Measurements from ENCODE around the gene TMEM250. TPM values are rescaled to one million over a fixed set of nuclear protein-coding genes. Genes with fewer than 3 reads are reported as not detected.

The TMEM250 gene
- total RNA-seq (2022; extraction: Qiagen RNA extraction; ENCODE audit: low read depth): 33.6 to 49.9 TPM (median 45.5 TPM) in 5 replicates

GRCh38 chr9:136118320-136119060 is at the start of gene TMEM250:
TSS of gene TMEM250 (minus strand) at chr9:136118875. CDS start at chr9:136116900, 1,975 bp downstream.

GRCh38 chr9:136095070-136096058 is 23.3 kb downstream of the TMEM250 start, which contains the start of gene NACC2:
TSS of gene NACC2 (minus strand) at chr9:136095289. CDS start at chr9:136050521, 44,768 bp downstream.

Other genes with a start within 250 kb of the TMEM250 start
- 21.9 to 32.1 TPM (median 23.6 TPM) in 5 replicates for gene CAMSAP1, start 211.3 kb downstream of the TMEM250 start, total RNA-seq (2022; extraction: Qiagen RNA extraction; ENCODE audit: low read depth)
- gene UBAC1, start 157.5 kb downstream of the TMEM250 start, total RNA-seq (2022; extraction: Qiagen RNA extraction; ENCODE audit: low read depth): 27.7 to 39.2 TPM (median 36.4 TPM) in 5 replicates
- 23.6 to 33.2 TPM (median 31.2 TPM) in 5 replicates for gene NACC2, start 23.6 kb downstream of the TMEM250 start, total RNA-seq (2022; extraction: Qiagen RNA extraction; ENCODE audit: low read depth)
- 0.05 to 0.13 TPM (median 0.09 TPM) in 5 replicates for gene LHX3, start 86.3 kb upstream of the TMEM250 start, total RNA-seq (2022; extraction: Qiagen RNA extraction; ENCODE audit: low read depth)
- 25.7 to 31.0 TPM (median 29.4 TPM) in 5 replicates for gene QSOX2, start 126.9 kb upstream of the TMEM250 start, total RNA-seq (2022; extraction: Qiagen RNA extraction; ENCODE audit: low read depth)
- gene CCDC187, start 185.2 kb upstream of the TMEM250 start, total RNA-seq (2022; extraction: Qiagen RNA extraction; ENCODE audit: low read depth): 0.01 TPM in 1 of 5 replicates, not detected in the others
- 8.4 to 12.4 TPM (median 10.7 TPM) in 5 replicates for gene GPSM1, start 208.7 kb upstream of the TMEM250 start, total RNA-seq (2022; extraction: Qiagen RNA extraction; ENCODE audit: low read depth)
- gene DNLZ, start 244.9 kb upstream of the TMEM250 start, total RNA-seq (2022; extraction: Qiagen RNA extraction; ENCODE audit: low read depth): 19.0 to 36.9 TPM (median 31.0 TPM) in 5 replicates